Iris pigment epithelial cell (primary cell): Measurements from ENCODE around the gene CD5L.

Source experiments
- DNase-seq: peaks from one replicate; pipeline ENCODE4 v3.0.0-alpha.2; 2011; ENCODE audit warnings: low read depth

The CD5L gene

DNA sequence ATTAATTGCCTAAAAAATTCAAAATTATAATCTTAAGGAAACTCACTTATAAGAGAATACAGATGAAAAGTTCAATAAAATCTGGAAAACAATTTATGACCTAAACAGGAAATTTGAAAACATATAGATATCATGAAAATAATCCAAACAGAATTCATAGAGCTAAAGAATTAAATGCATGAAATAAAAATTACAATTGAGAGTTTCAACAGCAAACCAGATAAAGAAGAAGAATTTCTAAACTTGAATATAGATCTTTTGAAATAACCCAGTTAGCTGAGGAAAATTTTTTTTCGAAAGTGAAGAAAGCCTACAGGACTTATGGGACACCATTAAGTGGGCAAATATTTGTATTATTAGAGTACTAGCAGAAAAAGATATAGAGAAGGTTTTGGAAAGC lies 28.3 kb downstream of the CD5L start:
- no peak for DNase-seq

DNA sequence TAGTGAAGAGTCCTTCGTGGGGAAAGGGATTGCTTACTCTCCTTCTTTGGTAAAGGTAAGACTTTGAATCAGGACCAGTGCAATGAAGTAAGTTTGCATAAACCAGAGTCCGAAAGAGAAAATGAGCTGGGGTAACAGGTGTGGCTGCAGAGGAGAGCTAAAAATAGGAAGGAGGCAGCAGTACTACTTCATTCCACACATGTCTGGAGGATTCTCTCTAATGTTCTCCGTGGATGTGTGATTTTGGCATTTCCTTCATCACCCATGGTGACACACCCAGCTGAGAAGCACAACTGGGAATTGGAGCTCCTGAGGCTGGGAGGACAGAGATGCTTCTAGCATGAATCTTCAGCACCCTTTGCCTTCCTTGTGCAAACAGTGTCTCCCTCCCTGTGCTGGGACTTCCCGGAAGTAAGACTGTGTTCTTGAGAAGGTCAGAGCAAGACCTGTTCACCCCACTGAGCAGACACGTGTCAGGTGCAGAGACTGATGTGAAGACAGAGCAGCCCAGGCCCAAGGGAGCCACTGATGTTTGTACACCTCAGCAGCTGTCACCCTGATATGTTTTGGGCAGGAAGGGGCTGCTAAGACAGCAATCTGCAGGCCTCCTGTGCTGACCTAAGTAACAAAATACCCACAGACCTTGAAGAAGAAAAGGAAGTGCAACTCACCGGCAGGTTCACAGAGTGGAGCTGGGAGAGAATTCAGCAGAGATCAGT lies 35.0 kb downstream of the CD5L start:
- DNase-seq = no peak

DNA sequence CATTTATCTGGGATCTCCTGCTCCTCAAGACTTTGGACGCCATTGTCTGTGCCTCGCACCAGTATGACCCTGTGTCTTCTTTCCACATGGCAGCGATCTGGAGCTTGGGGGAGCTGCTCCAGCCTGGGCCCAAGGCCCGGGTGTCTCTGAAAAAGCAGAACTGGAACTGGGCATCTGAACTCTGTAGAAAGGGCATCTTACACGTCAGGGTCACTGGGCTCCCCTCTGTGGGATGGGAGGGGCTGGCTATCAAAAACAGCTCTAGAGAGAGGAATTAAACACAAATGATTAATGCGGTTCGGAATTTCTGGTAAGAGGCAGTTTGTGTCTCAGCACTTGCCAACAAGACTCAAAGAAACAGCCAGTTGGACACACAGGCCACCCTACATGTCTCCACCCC lies 37.8 kb downstream of the CD5L start:
- DNase-seq = no peak

DNA sequence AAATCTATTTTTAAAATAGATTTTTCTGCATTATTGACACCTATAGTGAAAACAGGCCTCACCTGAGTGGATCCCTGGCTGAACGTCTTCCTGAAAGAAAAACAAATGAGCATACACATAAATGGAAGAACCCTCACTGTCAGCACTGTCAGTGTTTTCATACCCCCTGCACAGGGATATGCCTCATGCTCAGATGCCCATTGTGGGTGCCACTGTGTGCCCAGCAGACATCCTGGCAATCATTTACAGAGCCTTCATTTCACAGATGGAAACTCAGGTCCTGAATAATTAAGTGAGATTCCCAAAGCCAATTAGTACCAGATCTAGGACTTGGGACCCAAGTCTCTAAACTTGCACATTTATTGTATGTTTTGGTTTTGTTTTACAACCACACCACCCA lies 41.6 kb downstream of the CD5L start:
- DNase-seq = no peak

DNA sequence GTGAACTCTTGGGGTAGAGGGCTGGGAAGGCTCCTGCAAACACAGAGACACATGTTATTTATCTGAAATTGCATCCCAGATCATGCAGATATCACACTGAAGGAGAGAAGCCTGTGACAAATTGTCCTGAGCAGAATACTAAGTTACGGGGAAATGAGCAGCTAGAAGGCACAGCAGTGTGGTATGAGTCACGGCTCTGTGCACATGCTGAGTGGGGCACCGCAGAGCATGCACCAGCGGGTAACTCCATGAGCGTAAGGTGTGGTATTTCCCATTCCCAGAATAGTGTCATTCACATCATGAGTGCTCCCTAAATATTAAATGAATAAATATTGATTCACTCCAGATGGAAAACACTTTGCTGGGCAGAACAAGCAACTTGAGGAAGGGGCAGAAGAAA lies 43.4 kb downstream of the CD5L start:
- no peak for DNase-seq

DNA sequence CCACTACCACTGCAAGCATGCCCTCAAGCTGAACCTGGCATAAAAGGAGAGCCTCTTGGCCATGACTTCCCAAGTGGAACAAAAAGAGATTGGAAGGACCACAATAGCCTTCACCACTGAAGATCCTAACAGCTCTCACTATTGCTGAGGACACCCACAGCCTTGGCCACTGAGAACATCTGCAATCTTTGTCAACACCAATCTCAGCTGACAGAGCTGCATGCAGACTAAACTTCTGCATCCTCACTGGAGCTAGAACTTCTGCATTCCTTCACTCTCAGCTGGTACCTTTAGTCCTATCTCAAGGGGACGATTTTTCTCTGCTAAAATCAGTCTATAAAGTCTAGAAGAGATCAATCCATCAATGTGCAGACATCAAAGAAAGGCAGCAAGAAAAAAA lies 56.4 kb downstream of the CD5L start:
- DNase-seq = no peak

DNA sequence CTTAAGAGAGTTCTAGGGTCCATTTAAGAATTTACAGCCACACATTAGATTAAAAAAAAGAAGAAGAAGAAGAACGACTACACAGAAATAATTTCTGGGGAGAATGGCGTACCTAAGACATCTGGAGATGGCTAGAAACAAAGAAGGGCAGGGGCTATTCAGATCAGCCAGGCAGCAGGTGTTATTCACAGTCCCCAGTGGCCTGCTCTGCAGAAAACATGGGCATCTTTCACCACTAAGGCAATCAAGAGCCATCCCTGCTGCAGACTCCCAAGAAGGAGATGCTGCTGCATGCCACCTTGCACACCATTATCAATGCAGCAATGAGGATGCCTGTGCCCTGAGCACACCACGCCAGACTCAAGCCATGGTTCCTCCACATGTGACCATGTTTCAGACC lies 56.8 kb downstream of the CD5L start:
- no peak for DNase-seq

DNA sequence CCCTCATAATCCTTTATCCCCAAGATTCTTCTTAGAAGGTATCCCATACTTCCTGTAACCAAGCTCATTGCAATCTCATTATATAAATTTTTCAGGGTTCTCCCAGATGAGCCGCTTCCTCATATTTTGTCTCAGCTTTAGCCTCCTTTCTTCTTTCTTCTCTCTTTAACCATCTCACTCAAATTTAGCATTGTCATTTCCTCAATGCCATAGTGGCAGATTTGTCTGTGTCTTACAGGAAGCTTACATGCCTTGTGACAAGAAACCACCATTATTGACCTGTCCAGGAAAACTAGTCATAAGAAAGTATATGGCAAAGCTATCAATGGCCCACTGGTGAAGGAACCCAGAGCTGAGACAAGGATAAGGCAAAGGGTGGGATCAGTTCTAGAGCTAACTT lies 58.7 kb downstream of the CD5L start:
- no peak for DNase-seq

DNA sequence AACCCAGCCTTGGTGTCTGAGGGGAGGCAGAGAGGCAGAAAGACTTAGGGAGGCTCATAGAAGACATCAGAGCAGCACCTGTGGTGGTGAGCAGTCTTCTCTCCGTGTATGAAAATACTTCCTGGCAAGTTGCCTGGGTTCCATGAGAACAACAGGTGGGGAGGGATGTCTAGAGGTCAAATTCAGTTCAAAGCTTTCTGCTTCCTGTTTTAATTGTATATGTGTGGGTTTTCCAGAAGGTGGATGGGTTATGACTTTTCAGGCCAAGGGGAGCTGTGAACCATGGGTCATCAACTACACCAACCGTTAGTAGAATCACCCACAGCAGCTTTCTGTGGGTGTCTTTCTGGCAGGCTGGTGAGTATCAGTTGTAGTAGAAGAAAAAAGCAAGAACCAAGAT lies 60.6 kb downstream of the CD5L start:
- DNase-seq = no peak
